Right forelimb (tissue), 1 donor: Measurements from ENCODE around the gene DRICH1.
"Not testable (repeated sequence)": the region's sequence is repeated elsewhere in the genome, so short reads cannot be mapped to it uniquely, and the experiment has no call there.

Experiments
- DNase-seq: peaks from one replicate; pipeline ENCODE4 v3.0.0-alpha.2; 2018

Gene DRICH1

DNA sequence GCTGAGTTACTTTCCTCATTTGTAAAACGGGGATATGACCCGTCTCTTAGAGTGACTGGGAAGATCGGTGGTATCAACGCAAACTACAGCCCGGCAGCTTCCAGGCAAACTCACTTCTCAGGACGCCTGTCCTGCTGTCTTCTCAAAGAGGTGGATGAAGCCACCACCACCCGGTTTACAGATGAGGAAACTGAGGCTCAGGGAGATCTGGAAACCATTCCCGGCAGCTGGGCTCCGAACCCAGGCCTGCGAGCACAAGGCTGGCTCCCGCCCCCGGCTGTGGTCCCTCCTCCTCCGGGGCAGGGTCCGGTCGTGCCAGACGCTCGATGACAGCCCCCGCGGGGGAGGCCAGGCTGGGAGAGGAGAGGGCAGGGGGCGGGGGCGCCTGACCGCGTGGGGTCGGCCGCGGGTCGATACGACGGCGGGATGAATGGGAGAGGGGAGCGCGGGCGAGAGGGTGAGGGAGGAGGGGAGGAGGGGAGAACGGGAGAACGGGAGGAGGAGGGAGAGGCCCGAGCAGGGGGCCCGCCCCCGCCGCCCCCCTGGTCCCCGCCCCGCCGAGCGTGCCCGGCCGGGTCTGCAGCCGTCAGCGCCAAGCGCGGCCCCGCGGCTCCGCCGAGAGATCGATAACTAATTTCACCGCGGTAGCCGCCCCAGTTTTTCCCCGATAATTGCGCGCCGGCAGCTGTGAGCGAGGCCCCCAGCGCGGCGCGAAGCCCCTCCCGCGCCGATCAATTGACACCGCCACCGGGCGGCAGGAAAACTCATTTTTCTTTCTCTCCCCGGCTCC, 66.0 kb downstream of the DRICH1 start:
- peak; percentile 59 for DNase-seq

DNA sequence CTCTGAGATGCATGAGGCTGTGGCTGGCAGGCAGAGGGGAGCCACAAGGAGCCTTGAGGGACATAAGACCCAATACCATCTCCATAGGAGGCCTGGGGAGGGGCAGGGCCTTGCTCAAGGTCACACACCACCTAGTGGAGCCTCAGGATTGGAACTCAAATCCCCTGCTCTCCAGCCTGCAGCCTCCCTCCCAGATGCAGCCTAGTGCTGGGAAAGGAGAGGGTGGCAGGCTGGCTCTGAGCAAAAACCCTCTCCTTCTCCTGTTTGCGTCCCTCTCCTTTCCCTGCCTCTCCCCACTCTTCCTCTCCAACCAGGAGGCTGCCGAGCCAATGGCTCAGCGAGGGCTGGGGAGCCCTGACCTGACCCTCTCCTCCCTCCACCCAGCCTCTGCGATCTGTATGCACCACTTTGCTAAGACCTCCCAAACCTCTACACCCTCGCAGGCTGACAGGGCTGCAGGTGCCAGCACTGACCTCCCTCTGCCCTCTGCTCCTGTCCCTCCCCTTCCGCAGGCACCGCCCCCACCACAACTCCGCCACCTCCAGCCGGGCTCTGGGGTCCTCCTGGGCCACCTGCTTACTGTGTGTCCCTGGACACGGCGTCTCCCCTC, 66.7 kb downstream of the DRICH1 start:
- no peak for DNase-seq

GRCh38 chr22:23564276-23564675, 67.8 kb downstream of the DRICH1 start:
- no peak for DNase-seq

DNA sequence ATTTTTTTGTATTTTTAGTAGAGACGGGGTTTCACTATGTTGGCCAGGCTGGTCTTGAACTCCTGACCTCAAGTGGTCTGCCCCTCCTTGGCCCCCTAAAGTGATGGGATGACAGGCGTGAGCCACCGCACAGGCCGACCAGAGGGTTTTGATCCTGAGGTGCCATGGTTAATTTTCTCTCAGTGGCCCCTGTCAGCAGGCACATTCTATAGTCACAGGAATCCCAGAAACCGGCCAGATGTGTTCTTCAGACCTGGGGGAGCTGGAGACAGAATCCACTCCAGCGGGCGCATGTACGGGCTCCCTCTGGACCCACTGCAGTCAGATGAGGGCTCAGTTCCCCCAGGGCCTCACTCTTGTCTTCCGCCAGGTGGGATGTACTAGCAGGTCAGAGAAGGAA, 69.0 kb downstream of the DRICH1 start:
- DNase-seq: no peak

DNA sequence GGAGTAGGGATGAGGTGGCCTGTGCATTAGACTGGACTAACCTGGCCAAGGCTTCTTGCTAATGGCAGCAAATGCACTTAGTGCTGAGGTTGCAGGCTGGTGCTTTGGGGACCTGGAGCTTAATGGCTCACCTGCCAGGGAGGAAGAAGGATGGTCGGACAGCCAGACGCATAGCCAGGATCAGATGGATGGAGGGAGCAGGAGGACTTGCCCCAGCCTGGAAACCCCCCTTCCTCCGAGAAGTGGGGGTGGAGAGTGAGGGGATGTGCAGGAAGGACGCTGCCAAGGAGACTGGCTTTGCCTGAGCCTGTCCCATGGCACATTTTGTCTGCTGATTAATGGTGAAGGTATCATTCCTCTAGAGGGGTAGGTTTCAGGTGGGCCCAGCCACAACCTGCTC, 69.9 kb downstream of the DRICH1 start:
- no peak for DNase-seq

DNA sequence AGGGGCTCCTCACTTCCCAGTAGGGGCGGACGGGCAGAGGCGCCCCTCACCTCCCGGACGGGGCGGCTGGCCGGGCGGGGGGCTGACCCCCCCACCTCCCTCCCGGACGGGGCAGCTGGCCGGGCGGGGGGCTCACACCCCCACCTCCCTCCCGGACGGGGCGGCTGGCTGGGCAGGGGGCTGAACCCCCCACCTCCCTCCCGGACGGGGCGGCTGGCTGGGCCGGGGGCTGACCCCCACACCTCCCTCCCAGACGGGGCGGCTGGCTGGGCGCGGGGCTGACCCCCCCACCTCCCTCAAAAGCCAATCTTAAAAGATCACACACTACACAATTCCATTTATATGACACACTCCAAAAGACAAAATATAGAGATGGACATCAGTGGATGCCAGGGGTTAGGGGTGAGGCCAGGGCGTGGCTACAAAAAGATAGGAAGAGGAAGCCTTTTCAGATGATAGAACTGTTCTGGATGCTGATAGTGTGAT, 71.1 kb downstream of the DRICH1 start:
- DNase-seq: not testable (repeated sequence)

DNA sequence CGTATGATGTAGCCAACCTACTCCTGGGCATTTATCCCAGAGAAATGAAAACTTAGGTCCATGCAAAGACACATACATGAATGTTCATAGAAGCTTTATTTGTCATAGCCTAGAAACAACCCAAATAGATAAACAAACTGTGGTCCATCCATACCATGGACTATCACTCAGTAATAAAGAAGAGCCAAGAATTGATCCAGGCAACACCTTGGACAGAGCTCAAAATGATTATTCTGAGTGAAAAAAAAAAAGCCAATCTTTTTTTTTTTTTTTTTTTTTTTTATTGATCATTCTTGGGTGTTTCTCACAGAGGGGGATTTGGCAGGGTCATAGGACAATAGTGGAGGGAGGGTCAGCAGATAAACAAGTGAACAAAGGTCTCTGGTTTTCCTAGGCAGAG, 71.9 kb downstream of the DRICH1 start:
- DNase-seq: not testable (repeated sequence)
